Pancreas (tissue), 10 donors: Measurements from ENCODE around the gene GRM6. TPM values are rescaled to one million over a fixed set of nuclear protein-coding genes. Genes with fewer than 3 reads are reported as not detected.

Experiments
- ATAC-seq, 4 donors: fragments of 200-7000 bp; cut with Tn5 transposase; one replicate each; pipeline versions ENCODE4 v1.8.0 to v1.9.1; 2020; ENCODE audit warnings: mild to moderate bottlenecking in 4 of 4, moderate library complexity in 4 of 4
- DNase-seq, 6 donors: peaks; one replicate each; pipeline ENCODE4 v3.0.0-alpha.2; 2020
- FAIRE-seq: peaks from 2 replicates; lab custom pipeline; 2012; peaks lifted over from hg19 to GRCh38; lab: Jason Lieb, UNC
- H3K27ac ChIP-seq, 4 donors: fragments of 200-600 bp; sonication (generic); 1 replicate in 3 of 4; 2 replicates in 1 of 4; pipeline versions ENCODE4 v1.5.0 to v1.8.0; 2020
- H3K27me3 ChIP-seq, 4 donors: fragments of 200-600 bp; one replicate each; pipeline ENCODE4 v1.8.0; 2021
- H3K36me3 ChIP-seq, 3 donors: fragments of 200-600 bp; sonication (generic) in 1 of 3; one replicate each; pipeline versions ENCODE4 v1.5.0 to v1.8.0; 2020 to 2021
- H3K4me1 ChIP-seq, 3 donors: fragments of 200-600 bp; one replicate each; pipeline ENCODE4 v1.8.0; 2021
- H3K4me3 ChIP-seq, 4 donors: fragments of 200-600 bp; sonication (generic) in 2 of 4; one replicate each; pipeline versions ENCODE4 v1.5.0 to v1.8.0; 2020 to 2021
- H3K9me3 ChIP-seq, 4 donors: fragments of 200-600 bp; one replicate each; pipeline ENCODE4 v1.8.0; 2021
- CTCF ChIP-seq, 4 donors: fragments of 200-600 bp; sonication (generic) in 3 of 4; IDR thresholded peaks; one replicate each; pipeline versions ENCODE4 v1.5.0 to v1.8.0; 2021; ENCODE audit warnings: antibody characterized with exemption in 4 of 4
- WGBS, 2 donors: extraction: QIAGEN DNeasy Blood & Tissue Kit; methylation state at CpG; one replicate each; pipeline ENCODE4 v1.1.7; 2013; 5-methylcytosine and 5-hydroxymethylcytosine counted together
- intact Hi-C, 3 donors: fragments of 100-400 bp; cut with DNase I; formaldehyde crosslinking; loops; one replicate each; pipeline versions ENCODE4 v1.11.1 to v1.14.2; 2022
- polyA plus RNA-seq, 2 donors: library from polyadenylated mRNA; stranded (reverse); fragments of 200-250 nt; gene quantifications; one replicate each; pipeline ENCODE4 v1.2.3, GENCODE V29; 2013
- total RNA-seq, 6 donors: library from RNA; stranded (reverse); fragmentation: NEBNext Ultra II Directional in 4 of 6; extraction: Animal tissue kit (Norgen Biotek cat#: 25700) in 4 of 6; gene quantifications; one replicate each; pipeline versions ENCODE4 v1.2.1 to v1.2.4, GENCODE V29; 2021 to 2023
- donor health status: healthy with polysubstance abuse.
- donor health status: DM: no; HTN: no; CAD: no; lungs with moderate emphysema.
- donor health status: DM: no; HTN: no; CAD: no.
- donor health status: control.
- donor health status: control.
- donor health status: Bipolar disorder and iron deficiency.
- donor health status: DM: yes; HTN: yes; CAD: no.
- donor health status: DM: no; HTN: no; CAD: no.
- donor health status: DM: no; HTN: no; CAD: no.
- donor health status: DM: yes; HTN: yes; CAD: no.

Gene GRM6
- total and polyA plus RNA-seq, 8 donors: 0.02 TPM; not detected in 7

DNA sequence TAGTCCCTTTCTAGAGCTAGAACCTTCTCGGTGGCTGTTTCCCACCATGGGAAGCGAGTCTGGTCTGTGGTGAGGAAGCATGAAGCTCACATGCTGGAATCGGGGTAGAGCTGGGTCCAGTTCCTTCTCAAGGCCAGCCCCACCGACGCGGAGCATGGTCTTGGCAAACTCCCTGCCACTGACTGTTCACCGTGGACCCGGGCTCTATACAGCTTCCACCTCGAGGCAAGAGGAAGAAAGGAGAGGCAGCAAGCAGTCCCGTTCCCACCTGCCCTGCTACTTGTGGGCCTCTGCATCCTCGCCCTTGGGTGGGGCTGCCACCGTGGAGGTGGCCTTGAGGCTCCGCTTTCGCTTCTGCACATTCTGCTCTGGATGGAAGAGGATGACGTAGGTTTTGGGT is 13.7 kb downstream of the GRM6 start:
- TF ChIP-seq CTCF (IDR thresholded peaks at IDR 0.05): no peak
- no peaks in the 10 kb centered on the region for H3K36me3 ChIP-seq
- H3K4me1 ChIP-seq: no peaks in the 10 kb centered on the region
- H3K9me3 ChIP-seq: peaks cover 0 to 5% (median 0%) of the 10 kb centered on the region in 4 donors
- FAIRE-seq: no peak
- ATAC-seq: no peak
- H3K27ac ChIP-seq: no peak overlapping the region
- 93 to 98% methylated on average over 15 of the region's 15 CpGs for WGBS, 2 donors
- DNase-seq: no peak
- no peak overlapping the region for H3K4me3 ChIP-seq
- intact Hi-C loops: no loop called here
- H3K27me3 ChIP-seq: no peaks in the 10 kb centered on the region

- WGBS, 2 donors: 96 to 97% methylated on average over 5 of the region's 5 CpGs
- ATAC-seq (no peak), DNase-seq (no peak), FAIRE-seq (no peak)
- peaks cover 0 to 10% (median 2%) of the 10 kb centered on the region in 4 donors for H3K9me3 ChIP-seq
- peaks cover 0 to 15% (median 2%) of the 10 kb centered on the region in 3 donors for H3K36me3 ChIP-seq
- intact Hi-C loops: no loop called here
- TF ChIP-seq CTCF (IDR thresholded peaks at IDR 0.05): no peak
- no peak overlapping the region for H3K4me3 ChIP-seq
- H3K27ac ChIP-seq: no peak overlapping the region
- no peaks in the 10 kb centered on the region for H3K27me3 ChIP-seq
- H3K4me1 ChIP-seq: no peaks in the 10 kb centered on the region
Measured at GRCh38 chr5:178965465-178966055, 29.6 kb downstream of the GRM6 start.

- no peak for TF ChIP-seq CTCF (IDR thresholded peaks at IDR 0.05)
- Histone ChIP-seq H3K27ac (peak overlapping the region in 2 of 4 donors; percentile 39 to 61), H3K27me3 (no peaks in the 10 kb centered on the region), H3K4me1 (peaks cover 0 to 4% (median 0%) of the 10 kb centered on the region in 3 donors), H3K36me3 (no peaks in the 10 kb centered on the region), H3K9me3 (no peaks in the 10 kb centered on the region), H3K4me3 (peak overlapping the region; percentile 48 to 83 (median 76))
- intact Hi-C loops: no loop called here
- DNase-seq (peak; percentile 10 to 80 (median 48)), FAIRE-seq (no peak), ATAC-seq (peak; percentile 32 to 65 (median 48))
- WGBS, 2 donors: 1% methylated on average over 23 of the region's 23 CpGs
Measured at GRCh38 chr5:178941361-178941760, 53.8 kb downstream of the GRM6 start.

GRCh38 chr5:178940569-178941360 is 54.4 kb downstream of the GRM6 start, which contains the start of gene ZNF454:
Gene ZNF454 (plus strand): TSS chr5:178941198. CDS start chr5:178942792, 1,594 bp downstream.
- DNase-seq (peak; percentile 93 to 99 (median 96)), FAIRE-seq (no peak), ATAC-seq (peak; percentile 98 to 100 (median 100))
- intact Hi-C loops: no loop called here
- Histone ChIP-seq H3K27me3 (no peaks in the 10 kb centered on the region), H3K27ac (peak within 1 kb of the TSS; percentile 39 to 67 (median 54)), H3K9me3 (no peaks in the 10 kb centered on the region), H3K4me3 (peak within 1 kb of the TSS; percentile 48 to 83 (median 76)), H3K36me3 (no peaks in the 10 kb centered on the region), H3K4me1 (peaks cover 0 to 4% (median 0%) of the 10 kb centered on the region in 3 donors)
- TF ChIP-seq CTCF (IDR thresholded peaks at IDR 0.05): no peak
- 1 to 2% methylated on average over 69 of the region's 69 CpGs for WGBS, 2 donors
